ENCODE results near the gene P2RX6.
"Not testable (repeated sequence)": the region's sequence is repeated elsewhere in the genome, so short reads cannot be mapped to it uniquely, and the experiment has no call there.

P2RX6 gene

DNA sequence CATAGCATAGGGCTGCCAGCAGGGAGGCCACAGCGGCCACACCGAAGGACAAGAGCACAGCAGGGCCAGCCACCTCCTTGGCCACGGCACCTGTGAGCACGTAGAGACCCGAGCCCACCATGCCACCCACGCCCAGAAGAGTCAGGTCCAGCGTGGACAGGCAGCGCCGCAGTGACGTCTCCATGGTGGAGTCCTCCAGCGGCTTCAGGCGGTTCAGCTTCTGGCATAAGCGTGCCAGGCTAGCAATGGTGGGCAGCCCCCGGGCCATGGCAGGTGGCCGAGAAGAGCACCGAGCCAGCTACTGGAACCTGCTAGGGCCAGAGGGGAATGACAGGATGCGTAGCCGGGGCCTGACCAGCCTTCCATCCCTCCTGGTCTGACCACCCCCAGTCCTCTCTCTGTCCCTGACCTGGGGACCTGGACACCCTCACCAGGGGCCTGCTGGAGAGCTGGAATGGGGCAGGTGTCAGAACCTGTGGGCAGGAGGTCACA is 16.6 kb downstream of the P2RX6 start:
- no peak for DNase-seq

DNA sequence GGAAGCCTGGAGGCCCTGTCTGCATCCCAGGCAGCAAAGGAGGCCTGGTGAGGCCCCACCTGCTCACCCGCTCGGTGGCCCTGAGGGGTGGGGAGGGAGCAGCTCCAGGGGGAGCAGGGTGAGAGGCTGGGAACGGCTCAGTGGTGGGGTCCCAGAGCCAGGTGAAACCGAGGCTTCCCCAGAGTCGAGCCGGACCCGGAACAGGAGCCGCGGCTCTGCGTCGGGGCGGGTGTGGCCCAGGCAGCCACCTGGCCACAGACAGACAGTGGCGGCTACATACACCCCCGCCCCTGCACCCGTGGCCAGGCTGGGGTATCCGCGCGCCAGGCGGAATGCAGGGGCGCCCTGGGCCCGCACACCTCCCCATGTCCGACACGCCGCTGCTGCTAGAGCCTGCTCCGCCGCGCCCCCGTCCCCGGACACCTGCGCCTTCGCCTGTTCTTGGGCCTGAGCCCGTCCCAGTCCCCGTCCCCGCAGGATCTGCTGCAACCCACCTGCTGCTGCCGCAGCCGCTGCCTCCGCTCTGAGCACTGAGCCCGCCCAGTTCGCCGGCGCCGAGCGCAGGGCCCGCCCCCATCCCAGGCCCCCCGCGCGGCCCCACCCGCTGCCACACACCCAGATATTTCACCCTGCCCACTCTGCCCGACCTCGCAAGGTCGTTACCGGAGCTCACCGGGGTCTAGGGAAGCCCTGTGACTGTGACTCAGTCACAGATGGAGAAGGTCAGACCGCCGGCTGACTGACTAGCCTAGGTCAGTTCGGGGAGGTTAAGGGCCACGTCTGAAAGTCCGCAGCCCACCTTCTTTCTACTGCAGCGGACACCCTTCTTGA is 17.3 kb downstream of the P2RX6 start, which contains the start of gene SLC7A4:
TSS of gene SLC7A4 (minus strand) at position 525 of the 831 bp plus-strand sequence. CDS start 749 bp downstream, outside the sequence.
- DNase-seq: peak; percentile 48

DNA sequence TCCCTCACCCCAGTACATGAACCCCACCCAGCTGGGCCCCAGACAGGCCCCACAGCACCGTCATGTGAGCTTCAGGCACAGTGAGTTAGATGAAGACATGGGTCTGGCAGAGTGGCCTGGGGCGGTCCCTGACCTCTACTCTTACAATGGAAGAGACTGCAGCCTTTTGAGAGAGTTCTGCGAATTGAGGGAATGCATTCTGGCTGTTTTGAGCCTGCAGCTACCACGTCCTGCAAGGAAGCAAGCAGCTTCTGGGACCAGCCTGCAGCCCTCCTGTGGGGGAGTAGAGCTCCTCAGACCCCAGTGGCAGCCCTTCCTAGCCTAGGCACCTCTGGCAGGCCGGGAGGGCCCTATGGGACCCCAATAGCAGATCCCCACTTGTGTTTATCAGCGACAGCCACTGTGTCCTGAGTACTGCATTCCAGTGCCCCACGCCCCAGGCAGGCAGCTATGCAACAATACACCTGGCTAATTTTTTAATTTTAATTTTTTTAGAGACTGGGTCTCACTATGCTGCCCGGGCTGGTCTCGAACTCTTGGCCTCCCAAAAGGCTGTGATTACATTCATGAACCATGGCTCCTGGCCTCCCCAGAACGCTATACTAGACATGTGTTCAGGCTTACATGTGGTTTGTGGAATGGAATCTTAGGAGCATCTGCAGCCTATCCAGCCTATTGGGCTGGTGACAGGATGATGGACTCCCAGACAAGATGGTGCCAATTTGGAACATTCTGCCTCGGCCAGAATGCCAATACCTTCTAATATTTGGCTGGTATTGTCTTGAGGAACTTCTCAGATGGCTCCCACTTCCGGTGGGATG is 18.1 kb downstream of the P2RX6 start:
- no peak for DNase-seq

DNA sequence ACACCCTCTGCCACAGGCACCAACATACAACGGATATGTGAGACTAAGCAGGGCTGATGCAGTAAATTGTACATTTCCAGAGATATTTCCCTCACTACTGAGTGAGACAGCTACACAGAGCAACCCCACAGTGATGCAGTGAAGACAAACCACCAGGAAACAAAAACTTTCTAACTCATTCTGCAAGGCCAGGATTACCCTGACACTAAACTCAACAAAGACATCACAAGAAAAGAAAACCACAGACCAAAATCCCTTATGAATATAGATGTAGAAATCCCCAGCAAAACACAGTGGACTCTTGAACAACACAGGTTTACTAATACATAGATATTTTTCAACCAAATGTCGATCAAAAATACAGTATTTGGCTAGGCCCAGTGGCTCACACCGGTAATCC is 18.9 kb downstream of the P2RX6 start:
- no peak for DNase-seq

DNA sequence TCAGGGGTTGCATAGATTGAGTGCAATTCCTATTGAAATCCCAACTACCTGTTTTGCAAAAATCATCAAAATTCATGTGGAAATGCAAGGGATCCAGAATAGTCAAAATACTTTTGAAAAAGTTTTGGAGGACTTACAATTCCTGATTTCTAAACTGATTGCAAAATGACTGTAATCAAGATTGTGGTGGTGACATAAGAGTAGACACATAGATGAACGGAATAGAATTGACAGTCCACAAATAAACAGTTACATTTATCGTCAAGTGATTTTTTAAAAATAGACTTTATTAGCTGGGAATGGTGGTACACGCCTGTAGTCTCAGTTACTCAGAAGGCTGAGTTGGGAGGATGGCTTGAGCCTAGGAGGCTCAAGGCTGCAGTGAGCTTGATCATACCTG is 20.0 kb downstream of the P2RX6 start:
- no peak for DNase-seq

DNA sequence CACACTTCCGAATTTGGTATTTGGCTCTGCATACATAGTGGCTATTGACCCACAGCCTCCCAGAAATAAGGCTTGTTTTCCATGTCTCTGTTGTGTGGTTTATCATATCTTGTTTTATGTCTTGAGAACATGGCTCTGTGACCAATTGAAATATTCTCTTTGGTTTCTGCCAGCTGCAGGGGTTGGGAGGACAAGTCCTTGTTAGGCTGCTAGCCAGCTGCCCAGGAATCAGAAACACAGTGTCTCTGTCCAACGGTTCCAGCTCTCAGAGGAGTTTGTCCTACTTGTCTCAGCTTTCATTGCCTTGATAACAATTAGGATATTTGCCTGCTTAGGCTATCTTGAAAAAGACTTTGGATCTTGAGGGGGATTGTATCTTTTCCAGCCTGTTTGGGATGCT is 23.4 kb downstream of the P2RX6 start:
- no peak for DNase-seq

DNA sequence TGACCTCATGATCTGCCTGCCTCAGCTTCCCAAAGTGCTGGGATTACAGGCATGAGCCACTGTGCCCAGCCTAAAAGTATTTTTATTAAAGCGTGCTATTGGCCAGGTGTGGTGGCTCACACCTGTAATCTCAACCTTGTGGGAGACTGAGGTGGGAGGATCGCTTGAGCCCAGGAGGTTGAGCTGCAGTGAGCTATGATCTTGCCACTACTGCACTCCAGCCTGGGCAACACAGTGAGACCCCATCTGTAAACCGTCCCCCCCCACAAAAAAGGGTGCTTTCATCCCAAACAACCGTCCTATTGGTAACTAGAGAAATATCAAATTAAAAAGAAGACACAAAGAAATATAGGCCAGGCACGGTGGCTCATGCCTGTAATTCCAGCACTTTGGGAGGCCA is 24.2 kb downstream of the P2RX6 start:
- DNase-seq: not testable (repeated sequence)

DNA sequence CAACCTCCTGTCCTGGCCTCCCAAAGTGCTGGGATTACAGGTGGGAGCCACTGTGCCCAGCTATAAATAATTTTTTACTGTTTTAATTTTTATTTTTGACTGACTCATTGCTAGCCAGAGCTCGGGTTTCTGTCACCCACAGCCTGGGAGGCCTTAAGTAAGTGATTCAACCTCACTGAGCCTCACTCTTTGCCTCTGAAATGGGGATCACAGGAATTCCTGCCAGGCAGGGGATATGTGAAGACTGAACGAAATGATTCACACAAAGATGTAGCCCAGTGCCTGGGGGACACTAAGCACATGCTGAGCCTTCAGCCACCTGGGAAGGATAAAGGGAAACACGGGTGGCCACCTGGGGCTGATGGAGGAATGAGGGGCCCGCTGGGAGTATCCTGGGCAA is 27.0 kb downstream of the P2RX6 start:
- DNase-seq: no peak

DNA sequence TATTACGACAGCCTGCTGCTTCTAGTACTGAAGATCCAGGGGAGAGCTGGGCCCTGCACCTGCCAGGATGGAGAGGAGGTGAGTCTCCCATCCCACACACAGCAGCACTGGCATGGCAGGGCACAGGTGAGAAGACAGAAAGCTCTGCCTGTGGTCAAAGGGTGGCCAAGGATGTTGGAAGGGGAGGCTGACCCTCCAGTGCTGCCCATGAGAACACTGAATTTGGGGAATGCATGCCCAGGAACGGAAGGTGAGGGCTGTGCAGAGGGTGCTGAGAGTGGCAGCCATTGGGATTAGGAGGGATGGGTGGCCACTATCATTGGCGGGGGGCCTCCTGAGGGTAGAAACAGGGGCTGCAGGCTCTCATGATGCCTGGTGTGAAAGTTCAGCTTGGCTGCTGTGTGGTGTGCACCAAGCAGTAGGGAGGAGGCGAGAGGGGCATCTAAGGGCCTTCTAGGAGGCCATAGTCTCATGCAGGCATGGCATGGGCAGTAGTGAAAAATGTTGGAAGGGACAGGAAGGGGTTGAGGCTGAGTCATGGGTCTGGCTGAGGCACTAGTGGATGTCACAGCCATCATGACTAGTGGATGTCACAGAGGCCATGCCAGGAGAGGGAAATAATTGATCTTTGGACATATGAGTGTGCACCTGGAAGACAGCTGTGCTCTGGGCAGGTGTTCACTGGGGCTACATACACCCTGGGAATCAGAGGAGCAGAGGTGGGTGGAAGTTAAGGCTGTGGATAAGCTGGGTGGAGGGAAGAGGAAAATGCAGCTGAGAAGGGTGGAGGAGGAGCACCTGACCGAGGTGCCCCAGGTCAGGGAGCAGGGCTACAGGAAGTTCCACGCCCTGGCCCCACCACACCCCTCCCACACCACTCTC is 28.3 kb downstream of the P2RX6 start:
- no peak for DNase-seq

DNA sequence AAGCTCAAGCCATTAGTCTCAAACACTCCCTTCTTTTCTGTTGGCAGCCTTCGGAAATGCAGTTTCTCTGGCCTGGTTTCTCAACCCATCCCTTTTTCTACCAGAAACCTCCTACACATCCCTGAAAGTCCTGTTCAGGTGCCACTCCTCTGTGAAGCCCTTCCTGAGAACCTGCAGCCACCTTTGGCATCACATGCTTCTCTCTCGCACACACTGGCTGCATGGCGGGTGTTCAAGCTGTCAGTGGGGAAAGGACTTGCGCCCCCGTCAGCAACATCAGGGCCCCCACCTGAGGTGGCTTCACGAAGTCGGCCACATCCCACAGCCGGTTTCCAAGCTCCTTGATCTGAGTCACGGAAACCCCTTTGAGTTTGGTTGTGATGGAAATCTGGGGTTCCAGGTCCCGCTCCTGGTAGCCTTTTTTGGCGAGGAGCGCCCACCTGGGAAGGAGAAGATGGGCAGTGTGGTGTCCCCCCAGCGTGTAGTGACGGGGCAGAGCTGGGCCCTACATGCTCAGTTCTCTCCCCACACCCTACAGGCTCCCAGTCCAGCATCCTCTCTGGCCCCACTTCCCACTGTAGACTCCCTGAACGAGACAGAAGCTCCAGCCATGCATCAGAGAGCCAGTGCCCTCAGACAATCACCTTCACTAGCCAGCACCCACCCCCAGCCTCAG is 29.0 kb downstream of the P2RX6 start:
- DNase-seq: no peak

DNA sequence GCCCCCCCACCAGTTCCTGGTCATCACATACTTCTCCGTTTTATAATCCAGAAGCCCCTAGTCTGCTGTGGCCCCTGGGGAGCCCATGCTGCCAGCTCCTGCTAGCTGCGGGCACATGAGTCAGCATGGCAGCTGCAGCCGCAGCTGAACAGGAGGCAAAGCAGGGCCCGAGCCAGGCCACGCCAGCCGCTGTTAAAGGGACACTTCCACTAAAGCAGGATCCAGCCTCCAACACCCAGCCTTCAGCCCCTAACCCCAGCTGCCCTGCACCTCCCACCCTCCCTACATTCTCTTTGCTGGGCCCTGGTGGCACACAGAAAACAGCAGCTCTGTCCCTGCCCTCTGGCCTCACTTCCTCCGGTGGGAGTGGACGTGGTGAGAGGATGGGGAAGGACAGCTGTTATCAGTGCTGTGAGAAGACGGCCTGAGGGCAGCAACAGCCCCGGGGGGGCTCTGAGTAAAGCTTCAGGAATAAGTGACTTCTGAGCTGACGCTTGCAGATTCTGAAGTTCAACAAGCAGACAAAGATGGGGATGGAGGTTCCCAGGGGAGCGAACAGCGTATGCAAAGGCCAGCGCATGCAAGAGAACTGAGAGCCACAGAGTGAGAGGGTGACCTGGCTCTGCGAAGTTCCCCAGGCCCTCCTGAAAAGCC is 30.1 kb downstream of the P2RX6 start:
- DNase-seq: no peak

DNA sequence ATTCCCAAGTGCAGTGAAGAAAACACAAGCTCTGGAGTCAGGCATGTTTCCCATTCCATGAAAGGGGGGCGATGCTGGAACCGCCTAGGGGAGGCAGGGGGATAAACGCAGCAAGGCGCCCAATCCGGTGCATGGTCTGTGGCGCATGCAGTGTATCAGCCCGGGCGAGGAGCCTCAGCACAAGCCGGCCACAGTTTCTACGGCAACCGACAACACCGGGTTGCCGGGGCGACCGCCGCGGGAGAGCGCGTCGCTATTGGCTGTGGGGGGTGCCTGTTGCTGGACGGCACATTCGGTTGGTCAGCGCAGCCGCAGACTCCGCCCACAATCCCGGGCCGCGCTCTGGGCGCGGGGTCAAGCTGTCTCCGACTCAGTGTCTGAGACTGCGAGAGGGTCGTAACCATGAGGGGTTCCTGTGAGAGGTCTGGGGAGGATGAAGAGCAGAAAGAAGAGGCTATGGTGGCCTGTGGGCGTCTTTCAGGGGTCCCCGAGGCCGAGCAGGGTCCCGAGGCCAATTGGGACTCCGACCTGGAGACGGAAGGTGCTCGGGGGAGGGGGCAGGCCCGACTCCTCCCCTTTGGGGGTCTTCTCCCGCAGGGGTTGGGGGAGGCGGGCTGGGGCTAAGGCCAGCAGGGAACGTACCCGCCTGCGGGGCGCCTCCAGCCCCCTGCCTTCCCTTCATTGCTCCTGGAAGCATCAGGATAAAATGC is 30.8 kb downstream of the P2RX6 start, which contains the start of gene LRRC74B:
TSS of gene LRRC74B (plus strand) at position 362 of the 710 bp plus-strand sequence. CDS start at position 403, 41 bp downstream.
- DNase-seq: peak; percentile 87

DNA sequence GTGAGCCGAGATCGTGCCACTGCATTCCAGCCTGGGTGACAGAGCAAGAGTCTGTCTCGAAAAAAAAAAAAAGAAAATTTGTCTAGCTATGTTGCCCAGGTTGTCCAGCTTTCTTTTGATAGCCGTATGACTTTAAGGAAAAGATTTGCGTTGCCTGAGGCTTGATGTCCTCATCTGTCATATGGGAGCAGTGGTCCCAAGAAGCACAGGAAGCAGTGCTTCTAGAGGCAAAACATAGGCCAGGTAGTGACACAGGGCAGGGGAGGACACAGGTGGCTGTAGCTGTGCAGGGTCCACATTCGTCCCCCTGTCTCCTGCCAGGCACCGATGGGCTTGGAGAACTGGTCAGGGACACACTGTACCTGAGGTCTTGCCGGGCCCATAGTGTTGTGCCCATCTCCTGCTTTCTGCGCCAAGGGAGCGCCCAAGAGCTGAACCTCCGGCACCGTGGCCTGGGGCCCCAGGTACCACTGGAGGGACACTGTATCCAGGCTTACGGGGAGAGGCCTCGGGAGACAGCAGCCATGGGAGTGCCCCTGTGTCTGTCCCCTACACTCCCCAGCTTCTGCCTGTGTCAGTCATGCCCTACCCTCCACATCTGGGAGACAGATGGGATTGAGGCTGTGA is 32.2 kb downstream of the P2RX6 start:
- no peak for DNase-seq

DNA sequence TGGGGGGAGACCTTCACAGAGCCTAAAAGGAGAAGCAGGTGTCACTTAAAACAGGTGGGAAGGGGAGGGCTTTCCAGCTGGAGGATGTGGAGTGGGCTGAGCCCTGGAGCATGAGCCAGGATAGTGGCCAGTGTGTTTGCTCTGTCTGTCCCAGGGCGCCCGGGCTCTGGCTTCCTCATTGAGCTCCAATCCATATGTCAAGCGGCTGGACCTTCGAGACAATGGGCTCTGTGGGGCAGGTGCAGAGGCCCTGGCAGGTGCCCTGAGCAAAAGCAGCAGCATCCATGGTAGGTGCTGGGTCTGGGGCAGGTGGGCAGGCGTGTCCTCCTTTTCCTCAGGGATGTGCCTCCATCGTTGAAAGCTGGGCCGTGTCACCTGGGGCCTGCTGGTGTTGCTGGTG is 32.8 kb downstream of the P2RX6 start:
- no peak for DNase-seq

DNA sequence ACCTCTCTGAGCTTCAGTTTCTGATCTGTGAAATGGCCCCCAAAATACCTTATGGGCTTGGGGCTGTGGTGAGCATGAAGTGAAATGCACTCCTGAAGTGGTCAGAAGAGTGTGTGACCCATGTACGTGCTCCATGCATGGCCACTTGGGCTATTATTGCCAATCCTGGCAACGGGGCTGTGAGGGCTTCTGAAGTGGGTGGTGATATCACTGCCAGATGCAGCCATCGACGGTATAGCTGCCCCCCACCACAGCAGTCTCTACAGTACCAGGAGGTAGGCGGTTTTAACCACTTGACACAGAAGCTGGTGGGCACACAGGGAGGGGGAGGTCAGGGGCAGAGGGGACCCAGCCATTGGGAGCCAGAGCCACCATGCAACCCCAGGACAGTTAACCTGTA is 33.5 kb downstream of the P2RX6 start:
- DNase-seq: not testable (repeated sequence)

DNA sequence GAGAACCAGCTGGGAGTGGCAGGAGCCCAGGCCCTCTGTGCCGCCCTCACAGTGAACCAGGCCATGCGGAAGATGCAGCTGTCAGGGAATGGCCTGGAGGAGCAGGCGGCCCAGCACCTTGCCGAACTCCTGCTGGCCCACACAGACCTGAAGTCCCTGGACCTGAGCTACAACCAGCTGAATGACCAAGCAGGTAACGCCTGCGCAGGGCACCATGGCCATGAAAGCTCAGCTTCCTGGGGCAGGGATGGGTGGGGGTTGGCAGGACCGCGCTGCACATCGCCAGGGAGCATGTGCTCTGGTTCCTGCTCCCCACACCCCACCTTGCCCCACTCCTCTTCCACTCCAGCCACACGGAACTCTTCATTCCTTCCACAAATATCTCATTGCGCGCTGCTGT is 34.0 kb downstream of the P2RX6 start:
- DNase-seq: not testable (repeated sequence)

DNA sequence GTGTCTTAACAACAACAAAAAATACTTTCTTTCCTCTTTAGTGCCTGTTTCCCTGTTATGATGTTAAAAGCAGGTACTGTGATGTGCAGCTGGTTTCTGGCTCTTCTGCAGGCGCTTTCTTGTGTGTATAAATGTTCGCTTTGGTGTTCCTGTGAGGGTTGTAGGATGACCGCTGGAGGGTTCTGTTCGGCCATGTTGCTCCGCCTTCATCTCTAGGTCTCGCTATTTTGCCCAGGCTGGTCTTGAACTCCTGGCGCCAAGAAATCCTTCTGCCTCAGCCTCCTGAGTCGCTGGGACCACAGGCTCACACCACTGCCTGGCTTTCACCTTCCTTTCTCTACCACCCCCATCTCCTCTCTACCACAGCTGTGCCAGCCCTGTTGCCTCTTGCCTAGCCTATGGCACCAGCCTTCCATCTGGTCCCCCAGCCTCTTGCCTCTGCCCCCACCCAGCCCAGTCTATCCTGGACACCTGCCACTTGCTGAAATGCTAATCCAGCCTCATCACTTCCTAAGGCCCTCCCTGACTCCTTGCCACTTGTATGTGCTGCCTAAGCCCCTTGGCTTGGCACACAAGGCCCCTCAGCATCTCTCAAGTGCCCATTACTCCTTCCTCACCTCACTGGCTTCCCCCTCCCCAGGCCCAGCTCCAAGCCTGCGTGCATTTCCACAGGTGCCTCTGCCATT is 36.3 kb downstream of the P2RX6 start:
- DNase-seq: no peak

DNA sequence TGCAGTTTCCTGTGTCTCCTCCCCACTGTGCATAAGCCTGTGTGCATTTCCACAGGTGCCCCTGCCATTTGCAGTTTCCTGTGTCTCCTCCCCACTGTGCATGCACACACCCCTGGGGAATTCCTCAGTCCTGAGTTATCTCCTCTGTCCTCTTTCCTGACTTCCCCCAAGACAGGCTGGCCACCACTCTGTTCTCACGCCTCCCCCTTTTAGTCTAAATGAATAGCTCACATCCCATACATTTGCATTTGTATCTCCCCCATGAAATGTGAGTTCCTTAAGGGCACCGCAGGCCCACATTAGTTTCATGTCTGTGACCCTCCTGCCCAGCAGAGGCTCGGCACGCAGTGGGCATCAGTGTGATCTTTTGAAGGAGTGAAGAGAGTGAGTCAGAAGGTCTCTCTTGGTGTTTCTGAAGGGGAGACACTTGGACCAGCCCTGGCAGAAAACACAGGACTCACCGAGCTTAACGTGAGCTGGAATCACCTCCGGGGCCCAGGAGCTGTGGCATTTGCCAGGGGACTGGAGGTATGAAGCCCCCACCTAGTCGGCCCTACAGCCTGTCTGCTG is 37.0 kb downstream of the P2RX6 start:
- no peak for DNase-seq
